ENCODE measurements around the gene GNPNAT1.

Gene GNPNAT1

DNA sequence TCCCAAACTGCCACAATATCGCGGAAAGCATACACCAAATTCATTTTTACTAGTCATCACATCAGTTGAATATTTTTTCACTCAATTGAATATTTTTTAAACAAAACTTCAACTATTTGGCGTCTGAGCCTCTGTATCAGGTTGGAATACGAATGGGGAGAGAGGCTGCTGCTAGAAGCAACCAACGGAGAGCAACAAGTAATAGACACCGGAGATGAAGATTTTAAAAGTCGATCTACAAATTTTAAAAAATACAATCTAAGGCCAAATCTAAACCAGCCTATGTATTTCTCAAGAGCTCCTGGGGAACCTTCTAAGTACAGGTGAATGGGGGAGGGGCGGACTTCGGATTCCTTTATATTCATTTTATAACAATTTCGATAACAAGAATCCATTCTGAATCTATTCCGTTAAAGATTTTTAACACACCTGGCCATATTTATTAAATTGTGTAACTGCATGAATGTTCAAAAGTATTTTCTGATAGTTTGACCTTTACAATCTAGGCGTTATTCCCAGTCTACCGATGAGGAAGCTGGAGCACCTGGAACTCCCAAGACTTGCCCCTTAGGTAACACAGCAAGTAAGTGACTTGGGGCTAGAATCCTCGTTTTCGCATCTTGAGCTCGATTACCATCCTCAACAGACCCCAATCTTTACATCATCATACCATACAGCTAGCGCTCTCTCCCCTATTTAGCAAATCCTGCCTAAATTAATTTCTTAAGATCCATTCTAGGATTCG lies 1.2 kb downstream of the GNPNAT1 start:
- TF ChIP-seq CREB1 (IDR thresholded peaks at IDR 0.05; ENCODE audit: low read depth): no peak
- no peak for TF ChIP-seq YY1 (IDR thresholded peaks at IDR 0.05; ENCODE audit: low read depth)
- TF ChIP-seq, protein P1, sequence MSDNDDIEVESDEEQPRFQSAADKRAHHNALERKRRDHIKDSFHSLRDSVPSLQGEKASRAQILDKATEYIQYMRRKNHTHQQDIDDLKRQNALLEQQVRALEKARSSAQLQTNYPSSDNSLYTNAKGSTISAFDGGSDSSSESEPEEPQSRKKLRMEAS (IDR thresholded peaks at IDR 0.05): no peak
- no peak for TF ChIP-seq CEBPB (IDR thresholded peaks at IDR 0.05)
- TF ChIP-seq TEAD4 (IDR thresholded peaks at IDR 0.05): no peak
- no peak for TF ChIP-seq EGR1 (IDR thresholded peaks at IDR 0.05)
- no peak for TF ChIP-seq TCF12 (IDR thresholded peaks at IDR 0.05; ENCODE audit: low read depth)
- TF ChIP-seq, protein P2, sequence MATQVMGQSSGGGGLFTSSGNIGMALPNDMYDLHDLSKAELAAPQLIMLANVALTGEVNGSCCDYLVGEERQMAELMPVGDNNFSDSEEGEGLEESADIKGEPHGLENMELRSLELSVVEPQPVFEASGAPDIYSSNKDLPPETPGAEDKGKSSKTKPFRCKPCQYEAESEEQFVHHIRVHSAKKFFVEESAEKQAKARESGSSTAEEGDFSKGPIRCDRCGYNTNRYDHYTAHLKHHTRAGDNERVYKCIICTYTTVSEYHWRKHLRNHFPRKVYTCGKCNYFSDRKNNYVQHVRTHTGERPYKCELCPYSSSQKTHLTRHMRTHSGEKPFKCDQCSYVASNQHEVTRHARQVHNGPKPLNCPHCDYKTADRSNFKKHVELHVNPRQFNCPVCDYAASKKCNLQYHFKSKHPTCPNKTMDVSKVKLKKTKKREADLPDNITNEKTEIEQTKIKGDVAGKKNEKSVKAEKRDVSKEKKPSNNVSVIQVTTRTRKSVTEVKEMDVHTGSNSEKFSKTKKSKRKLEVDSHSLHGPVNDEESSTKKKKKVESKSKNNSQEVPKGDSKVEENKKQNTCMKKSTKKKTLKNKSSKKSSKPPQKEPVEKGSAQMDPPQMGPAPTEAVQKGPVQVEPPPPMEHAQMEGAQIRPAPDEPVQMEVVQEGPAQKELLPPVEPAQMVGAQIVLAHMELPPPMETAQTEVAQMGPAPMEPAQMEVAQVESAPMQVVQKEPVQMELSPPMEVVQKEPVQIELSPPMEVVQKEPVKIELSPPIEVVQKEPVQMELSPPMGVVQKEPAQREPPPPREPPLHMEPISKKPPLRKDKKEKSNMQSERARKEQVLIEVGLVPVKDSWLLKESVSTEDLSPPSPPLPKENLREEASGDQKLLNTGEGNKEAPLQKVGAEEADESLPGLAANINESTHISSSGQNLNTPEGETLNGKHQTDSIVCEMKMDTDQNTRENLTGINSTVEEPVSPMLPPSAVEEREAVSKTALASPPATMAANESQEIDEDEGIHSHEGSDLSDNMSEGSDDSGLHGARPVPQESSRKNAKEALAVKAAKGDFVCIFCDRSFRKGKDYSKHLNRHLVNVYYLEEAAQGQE (IDR thresholded peaks at IDR 0.05; ENCODE audit: low read depth): no peak
- no peak for TF ChIP-seq TAF1 (IDR thresholded peaks at IDR 0.05; ENCODE audit: low read depth)
- no peak for TF ChIP-seq ZBTB7A (IDR thresholded peaks at IDR 0.05; ENCODE audit: low read depth)

DNA sequence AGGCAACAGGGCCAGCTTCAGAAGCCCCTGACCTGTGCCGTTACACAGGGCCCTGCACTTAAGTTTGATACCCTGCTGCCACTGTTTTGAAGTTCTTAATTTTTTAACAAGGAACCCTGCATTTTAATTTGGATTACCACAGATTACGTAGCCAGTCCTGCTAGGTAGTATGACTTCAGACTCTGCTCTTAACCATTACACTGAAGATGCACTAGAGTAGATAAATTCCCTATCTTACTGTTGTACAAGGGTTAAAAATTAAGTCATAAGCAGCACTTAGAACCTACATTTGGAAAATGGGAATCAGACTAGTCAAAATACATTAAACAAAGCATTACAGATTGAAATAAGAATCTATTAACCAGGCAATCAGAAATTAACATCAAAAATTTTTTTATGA lies 2.3 kb downstream of the GNPNAT1 start:
- no peak for TF ChIP-seq TCF12 (IDR thresholded peaks at IDR 0.05; ENCODE audit: low read depth)
- TF ChIP-seq TAF1 (IDR thresholded peaks at IDR 0.05; ENCODE audit: low read depth): no peak
- TF ChIP-seq, protein P1 (IDR thresholded peaks at IDR 0.05): no peak
- TF ChIP-seq, protein P3, sequence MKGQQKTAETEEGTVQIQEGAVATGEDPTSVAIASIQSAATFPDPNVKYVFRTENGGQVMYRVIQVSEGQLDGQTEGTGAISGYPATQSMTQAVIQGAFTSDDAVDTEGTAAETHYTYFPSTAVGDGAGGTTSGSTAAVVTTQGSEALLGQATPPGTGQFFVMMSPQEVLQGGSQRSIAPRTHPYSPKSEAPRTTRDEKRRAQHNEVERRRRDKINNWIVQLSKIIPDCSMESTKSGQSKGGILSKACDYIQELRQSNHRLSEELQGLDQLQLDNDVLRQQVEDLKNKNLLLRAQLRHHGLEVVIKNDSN (IDR thresholded peaks at IDR 0.05): no peak
- TF ChIP-seq FOXM1 (IDR thresholded peaks at IDR 0.05; ENCODE audit: borderline replicate concordance, low read depth): no peak
- TF ChIP-seq NFIC (IDR thresholded peaks at IDR 0.05): no peak
- TF ChIP-seq EGR1 (IDR thresholded peaks at IDR 0.05): no peak
- TF ChIP-seq CEBPB (IDR thresholded peaks at IDR 0.05): no peak
- TF ChIP-seq, protein P2 (IDR thresholded peaks at IDR 0.05; ENCODE audit: low read depth): no peak
- TF ChIP-seq RAD21 (IDR thresholded peaks at IDR 0.05; ENCODE audit: low read depth): no peak
- no peak for TF ChIP-seq CREB1 (IDR thresholded peaks at IDR 0.05; ENCODE audit: low read depth)

DNA sequence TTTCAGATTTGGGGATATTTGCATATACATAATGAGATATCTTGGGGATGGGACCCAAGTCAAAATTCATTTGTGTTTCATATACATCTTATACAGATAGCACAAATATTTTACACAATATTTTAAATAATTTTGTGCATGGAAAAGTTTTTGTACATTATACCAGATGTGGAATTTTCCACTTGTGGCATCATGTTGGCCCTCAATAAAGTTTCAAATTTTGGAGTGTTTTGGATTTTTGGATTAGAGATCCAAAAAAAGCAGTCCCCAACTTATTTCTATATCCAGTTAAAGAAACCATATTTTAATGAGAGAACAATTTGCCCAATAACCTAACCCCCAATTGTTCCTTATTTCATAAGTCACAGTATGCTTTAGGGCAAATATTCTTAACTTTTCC lies 4.5 kb downstream of the GNPNAT1 start:
- TF ChIP-seq EP300 (IDR thresholded peaks at IDR 0.05; ENCODE audit: borderline replicate concordance) (no peak), EGR1 (IDR thresholded peaks at IDR 0.05) (no peak), CEBPB (IDR thresholded peaks at IDR 0.05) (no peak), TEAD4 (IDR thresholded peaks at IDR 0.05) (no peak), CREB1 (IDR thresholded peaks at IDR 0.05; ENCODE audit: low read depth) (no peak), FOXM1 (IDR thresholded peaks at IDR 0.05; ENCODE audit: borderline replicate concordance, low read depth) (no peak), NFIC (IDR thresholded peaks at IDR 0.05) (no peak)
- TF ChIP-seq, protein P3 (IDR thresholded peaks at IDR 0.05): no peak
- TF ChIP-seq, protein P1 (IDR thresholded peaks at IDR 0.05): no peak
- TF ChIP-seq, protein P2 (IDR thresholded peaks at IDR 0.05; ENCODE audit: low read depth): no peak

DNA sequence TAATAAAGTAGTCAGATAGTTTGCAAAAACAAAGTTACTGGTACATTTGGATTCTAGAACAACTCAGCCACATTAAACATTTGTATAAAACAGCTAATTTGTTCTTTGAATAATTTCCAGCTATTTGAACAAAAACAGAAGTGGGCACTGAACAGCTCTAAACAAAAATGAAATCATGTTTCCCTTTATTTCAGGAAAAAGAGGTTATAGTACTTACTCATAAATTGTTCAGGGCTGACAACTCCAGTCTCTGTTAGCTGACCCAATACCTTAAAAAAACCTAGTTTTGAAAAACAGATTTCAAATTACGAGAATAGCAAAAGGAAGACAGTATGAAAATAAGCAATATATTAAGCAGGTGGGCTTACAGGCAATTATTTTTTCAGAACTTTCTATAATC lies 8.2 kb downstream of the GNPNAT1 start:
- TF ChIP-seq, protein P2 (IDR thresholded peaks at IDR 0.05; ENCODE audit: low read depth): no peak
- TF ChIP-seq TEAD4 (IDR thresholded peaks at IDR 0.05): no peak
- TF ChIP-seq FOXM1 (IDR thresholded peaks at IDR 0.05; ENCODE audit: borderline replicate concordance, low read depth): no peak
- no peak for TF ChIP-seq RAD21 (IDR thresholded peaks at IDR 0.05; ENCODE audit: low read depth)
- TF ChIP-seq CEBPB (IDR thresholded peaks at IDR 0.05): no peak
- TF ChIP-seq, protein P1 (IDR thresholded peaks at IDR 0.05): no peak
- no peak for TF ChIP-seq EGR1 (IDR thresholded peaks at IDR 0.05)
- no peak for TF ChIP-seq TCF12 (IDR thresholded peaks at IDR 0.05; ENCODE audit: low read depth)
- no peak for TF ChIP-seq CREB1 (IDR thresholded peaks at IDR 0.05; ENCODE audit: low read depth)
- no peak for TF ChIP-seq YY1 (IDR thresholded peaks at IDR 0.05; ENCODE audit: low read depth)
- TF ChIP-seq TAF1 (IDR thresholded peaks at IDR 0.05; ENCODE audit: low read depth): no peak
